ENCODE measurements around the gene LCN9. TPM values are rescaled to one million over a fixed set of nuclear protein-coding genes. Genes with fewer than 3 reads are reported as not detected.

Gene LCN9, protein sequence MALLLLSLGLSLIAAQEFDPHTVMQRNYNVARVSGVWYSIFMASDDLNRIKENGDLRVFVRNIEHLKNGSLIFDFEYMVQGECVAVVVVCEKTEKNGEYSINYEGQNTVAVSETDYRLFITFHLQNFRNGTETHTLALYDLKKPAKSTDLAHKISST
- total RNA-seq (2021; ENCODE audit: unreplicated experiment) (not detected), Bru-seq, nascent RNA (not detected), BruChase-seq, experiment 1, labeled RNA remaining after a 2-hour chase (not detected), BruChase-seq, experiment 2, labeled RNA remaining after a 6-hour chase (not detected)
- not detected for polyA plus RNA-seq (2012; ENCODE audit: insufficient read length)
- long read RNA-seq, result 0 reads

DNA sequence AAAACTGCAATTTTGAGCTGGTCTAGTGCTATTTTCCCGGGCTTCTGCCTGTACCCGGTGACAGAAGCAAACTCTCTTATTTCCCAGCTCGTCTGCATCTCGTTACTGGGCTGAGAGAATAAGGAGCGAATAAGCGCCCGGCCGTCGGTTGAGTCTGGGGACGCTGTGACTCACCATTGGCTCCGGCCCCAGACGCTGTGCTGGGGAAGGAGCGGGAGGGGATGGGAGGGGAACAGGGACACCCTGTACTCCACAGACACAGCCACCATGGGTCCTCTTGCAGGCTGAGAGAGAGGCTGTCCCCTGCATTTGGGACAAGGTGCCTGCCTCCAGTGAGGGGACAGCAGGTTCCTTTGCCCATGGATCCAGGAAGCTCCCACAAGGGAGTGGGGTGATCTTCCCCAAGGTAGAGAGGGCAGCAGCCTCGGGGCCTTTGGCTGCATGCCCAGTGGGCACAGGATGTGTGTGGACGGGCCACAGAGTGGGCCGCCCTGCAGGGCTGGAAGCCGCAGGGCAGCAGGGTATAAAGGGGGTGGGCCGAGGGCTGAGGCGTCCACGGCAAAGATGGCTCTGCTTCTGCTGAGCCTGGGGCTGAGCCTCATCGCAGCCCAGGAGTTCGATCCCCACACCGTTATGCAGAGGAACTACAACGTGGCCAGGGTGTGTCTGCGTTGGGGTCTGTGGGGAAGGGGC is at the start of gene LCN9:
LCN9 (plus strand) TSS at position 552 of the 693 bp plus-strand sequence; CDS start at position 565, 13 bp downstream.
- Histone ChIP-seq H3K4me1 (ENCODE audit: control insufficient read depth, insufficient read depth, low read length) (no peaks in the 10 kb centered on the region), H3K36me3 (ENCODE audit: control insufficient read depth, insufficient read depth, low read length) (no peaks in the 10 kb centered on the region), H3K4me3 (ENCODE audit: low read depth in 2 of 2, low read length in 2 of 2) (no peak within 1 kb of the TSS), H3K27me3 (ENCODE audit: control insufficient read depth, insufficient read depth, low read length) (no peaks in the 10 kb centered on the region), H3K9me3 (ENCODE audit: control insufficient read depth, insufficient read depth, low read depth, low read length) (no peaks in the 10 kb centered on the region), H3K27ac (ENCODE audit: low read length) (no peak within 1 kb of the TSS)
- no peak for DNase-seq (ENCODE audit: low read depth, low spot score)
- TF ChIP-seq TCF7L2 (IDR thresholded peaks at IDR 0.05; ENCODE audit: low read depth, low read length) (no peak), SIN3A (IDR thresholded peaks at IDR 0.05; ENCODE audit: borderline replicate concordance, insufficient read depth, low read depth, low read length) (no peak), POLR2AphosphoS5 (IDR thresholded peaks at IDR 0.05; ENCODE audit: low read depth, low read length) (no peak)
- TF ChIP-seq, protein P1, sequence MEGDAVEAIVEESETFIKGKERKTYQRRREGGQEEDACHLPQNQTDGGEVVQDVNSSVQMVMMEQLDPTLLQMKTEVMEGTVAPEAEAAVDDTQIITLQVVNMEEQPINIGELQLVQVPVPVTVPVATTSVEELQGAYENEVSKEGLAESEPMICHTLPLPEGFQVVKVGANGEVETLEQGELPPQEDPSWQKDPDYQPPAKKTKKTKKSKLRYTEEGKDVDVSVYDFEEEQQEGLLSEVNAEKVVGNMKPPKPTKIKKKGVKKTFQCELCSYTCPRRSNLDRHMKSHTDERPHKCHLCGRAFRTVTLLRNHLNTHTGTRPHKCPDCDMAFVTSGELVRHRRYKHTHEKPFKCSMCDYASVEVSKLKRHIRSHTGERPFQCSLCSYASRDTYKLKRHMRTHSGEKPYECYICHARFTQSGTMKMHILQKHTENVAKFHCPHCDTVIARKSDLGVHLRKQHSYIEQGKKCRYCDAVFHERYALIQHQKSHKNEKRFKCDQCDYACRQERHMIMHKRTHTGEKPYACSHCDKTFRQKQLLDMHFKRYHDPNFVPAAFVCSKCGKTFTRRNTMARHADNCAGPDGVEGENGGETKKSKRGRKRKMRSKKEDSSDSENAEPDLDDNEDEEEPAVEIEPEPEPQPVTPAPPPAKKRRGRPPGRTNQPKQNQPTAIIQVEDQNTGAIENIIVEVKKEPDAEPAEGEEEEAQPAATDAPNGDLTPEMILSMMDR (IDR thresholded peaks at IDR 0.05), result no peak
- TF ChIP-seq, protein P2, sequence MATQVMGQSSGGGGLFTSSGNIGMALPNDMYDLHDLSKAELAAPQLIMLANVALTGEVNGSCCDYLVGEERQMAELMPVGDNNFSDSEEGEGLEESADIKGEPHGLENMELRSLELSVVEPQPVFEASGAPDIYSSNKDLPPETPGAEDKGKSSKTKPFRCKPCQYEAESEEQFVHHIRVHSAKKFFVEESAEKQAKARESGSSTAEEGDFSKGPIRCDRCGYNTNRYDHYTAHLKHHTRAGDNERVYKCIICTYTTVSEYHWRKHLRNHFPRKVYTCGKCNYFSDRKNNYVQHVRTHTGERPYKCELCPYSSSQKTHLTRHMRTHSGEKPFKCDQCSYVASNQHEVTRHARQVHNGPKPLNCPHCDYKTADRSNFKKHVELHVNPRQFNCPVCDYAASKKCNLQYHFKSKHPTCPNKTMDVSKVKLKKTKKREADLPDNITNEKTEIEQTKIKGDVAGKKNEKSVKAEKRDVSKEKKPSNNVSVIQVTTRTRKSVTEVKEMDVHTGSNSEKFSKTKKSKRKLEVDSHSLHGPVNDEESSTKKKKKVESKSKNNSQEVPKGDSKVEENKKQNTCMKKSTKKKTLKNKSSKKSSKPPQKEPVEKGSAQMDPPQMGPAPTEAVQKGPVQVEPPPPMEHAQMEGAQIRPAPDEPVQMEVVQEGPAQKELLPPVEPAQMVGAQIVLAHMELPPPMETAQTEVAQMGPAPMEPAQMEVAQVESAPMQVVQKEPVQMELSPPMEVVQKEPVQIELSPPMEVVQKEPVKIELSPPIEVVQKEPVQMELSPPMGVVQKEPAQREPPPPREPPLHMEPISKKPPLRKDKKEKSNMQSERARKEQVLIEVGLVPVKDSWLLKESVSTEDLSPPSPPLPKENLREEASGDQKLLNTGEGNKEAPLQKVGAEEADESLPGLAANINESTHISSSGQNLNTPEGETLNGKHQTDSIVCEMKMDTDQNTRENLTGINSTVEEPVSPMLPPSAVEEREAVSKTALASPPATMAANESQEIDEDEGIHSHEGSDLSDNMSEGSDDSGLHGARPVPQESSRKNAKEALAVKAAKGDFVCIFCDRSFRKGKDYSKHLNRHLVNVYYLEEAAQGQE (IDR thresholded peaks at IDR 0.05; ENCODE audit: insufficient read depth in 1 of 2, low read depth in 2 of 2, low read length in 1 of 2), result no peak
- in situ Hi-C loops (cut with HindIII; ENCODE audit: low pct_unique_long_range_greater_than_20kb, low sequenced_read_pairs), result no loop called here
- POLR2A ChIA-PET, result no interaction called here
- ATAC-seq, result no peak
- BruUV-seq (replicated peaks), result no TSS peak
- intact Hi-C loops (cut with micrococcal nuclease; ENCODE audit: unreplicated experiment), result no loop called here
- CTCF ChIA-PET, result no interaction called here

DNA sequence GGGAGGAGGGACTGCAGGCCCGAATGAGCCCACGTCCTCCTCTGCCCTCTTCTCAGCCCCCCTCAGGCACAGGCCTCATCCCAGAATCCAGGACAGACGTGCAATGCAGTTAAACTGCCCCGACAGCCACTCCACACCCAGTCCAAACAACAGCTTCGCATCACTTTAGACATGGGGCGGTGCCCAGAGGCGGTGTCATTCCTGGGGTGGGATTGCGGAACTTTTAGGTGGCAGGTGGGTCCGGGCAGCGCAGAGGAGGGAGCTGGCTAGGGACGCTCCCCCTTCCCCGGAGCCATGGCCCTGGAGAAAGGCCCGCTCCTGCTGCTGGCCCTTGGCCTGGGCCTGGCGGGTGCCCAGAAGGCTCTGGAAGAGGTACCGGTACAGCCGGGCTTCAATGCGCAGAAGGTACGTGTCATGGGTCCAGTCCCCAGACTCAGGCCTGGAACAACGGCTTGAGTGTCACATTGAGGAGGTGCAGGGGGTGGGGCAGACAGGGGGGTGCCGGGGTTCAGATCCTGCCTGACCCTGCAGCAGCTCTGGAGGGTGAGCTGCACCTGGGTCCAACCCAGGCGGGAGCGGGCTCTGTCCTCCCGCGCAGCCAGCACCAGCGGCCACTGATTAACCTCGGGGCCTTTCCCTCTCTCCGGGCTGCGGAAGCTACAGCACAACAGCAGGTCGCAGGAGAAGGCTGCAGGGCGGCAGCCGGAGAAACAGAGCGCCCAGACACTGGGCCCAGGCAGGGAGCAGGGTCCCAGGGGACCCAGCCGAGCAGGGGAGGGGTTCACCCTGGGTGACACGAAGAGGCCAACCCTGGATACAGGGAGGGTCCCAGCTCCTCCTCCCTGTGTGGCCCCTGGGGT is 48.9 kb upstream of the LCN9 start:
- no peak for ATAC-seq
- no TSS peak for BruUV-seq (replicated peaks)
- in situ Hi-C loops (cut with HindIII; ENCODE audit: low pct_unique_long_range_greater_than_20kb, low sequenced_read_pairs), result no loop called here

More for the DNA sequence above, 48.9 kb upstream of the LCN9 start:
- H3K27ac ChIP-seq (ENCODE audit: low read length), result no peak overlapping the region
- no peaks in the 10 kb centered on the region for H3K27me3 ChIP-seq (ENCODE audit: control insufficient read depth, insufficient read depth, low read length)
- DNase-seq (ENCODE audit: low read depth, low spot score), result no peak
- no peak overlapping the region for H3K4me3 ChIP-seq (ENCODE audit: low read depth in 2 of 2, low read length in 2 of 2)
- H3K9me3 ChIP-seq (ENCODE audit: control insufficient read depth, insufficient read depth, low read depth, low read length), result no peaks in the 10 kb centered on the region
- TF ChIP-seq, protein P2 (IDR thresholded peaks at IDR 0.05; ENCODE audit: insufficient read depth in 1 of 2, low read depth in 2 of 2, low read length in 1 of 2), result no peak
- TF ChIP-seq TCF7L2 (IDR thresholded peaks at IDR 0.05; ENCODE audit: low read depth, low read length) (no peak), SIN3A (IDR thresholded peaks at IDR 0.05; ENCODE audit: borderline replicate concordance, insufficient read depth, low read depth, low read length) (no peak), POLR2AphosphoS5 (IDR thresholded peaks at IDR 0.05; ENCODE audit: low read depth, low read length) (no peak)
- TF ChIP-seq, protein P1 (IDR thresholded peaks at IDR 0.05), result no peak
- CTCF ChIA-PET, result no interaction called here
- POLR2A ChIA-PET, result no interaction called here
- H3K36me3 ChIP-seq (ENCODE audit: control insufficient read depth, insufficient read depth, low read length), result no peaks in the 10 kb centered on the region
- intact Hi-C loops (cut with micrococcal nuclease; ENCODE audit: unreplicated experiment), result no loop called here
- H3K4me1 ChIP-seq (ENCODE audit: control insufficient read depth, insufficient read depth, low read length), result no peaks in the 10 kb centered on the region

Data from Panc1 (cell line).